Medulla oblongata (tissue), 1 donor: Measurements from ENCODE around the gene SH3GL3.

Source experiments
- DNase-seq: peaks from one replicate; pipeline ENCODE4 v3.0.0-alpha.2; 2015; ENCODE audit errors: extremely low spot score

Gene SH3GL3

GRCh38 chr15:83504365-83504764, 57.2 kb downstream of the SH3GL3 start:
- DNase-seq, result no peak

GRCh38 chr15:83510001-83510400, 62.9 kb downstream of the SH3GL3 start:
- peak; percentile 41 for DNase-seq

GRCh38 chr15:83512459-83512858, 65.3 kb downstream of the SH3GL3 start:
- DNase-seq, result no peak

- no peak for DNase-seq
Observed at GRCh38 chr15:83514584-83514983, 67.4 kb downstream of the SH3GL3 start.

GRCh38 chr15:83515164-83515563, 68.0 kb downstream of the SH3GL3 start:
- no peak for DNase-seq

GRCh38 chr15:83516935-83517334, 69.8 kb downstream of the SH3GL3 start:
- no peak for DNase-seq

- DNase-seq, result no peak
Observed at GRCh38 chr15:83526319-83526718, 79.2 kb downstream of the SH3GL3 start.

GRCh38 chr15:83533410-83533962, 86.3 kb downstream of the SH3GL3 start:
- DNase-seq, result no peak

GRCh38 chr15:83537606-83538005, 90.5 kb downstream of the SH3GL3 start:
- no peak for DNase-seq

GRCh38 chr15:83538682-83539081, 91.5 kb downstream of the SH3GL3 start:
- DNase-seq, result no peak

- DNase-seq, result no peak
Observed at GRCh38 chr15:83545804-83546511, 98.8 kb downstream of the SH3GL3 start.

GRCh38 chr15:83546512-83546888, 99.4 kb downstream of the SH3GL3 start:
- DNase-seq, result no peak

- DNase-seq, result no peak
Observed at GRCh38 chr15:83547168-83547567, 100.0 kb downstream of the SH3GL3 start.

- DNase-seq, result no peak
Observed at GRCh38 chr15:83549623-83550022, 102.5 kb downstream of the SH3GL3 start.

GRCh38 chr15:83554558-83554957, 107.4 kb downstream of the SH3GL3 start:
- no peak for DNase-seq

- no peak for DNase-seq
Observed at GRCh38 chr15:83555383-83555782, 108.2 kb downstream of the SH3GL3 start.

- DNase-seq, result no peak
Observed at GRCh38 chr15:83556068-83556467, 108.9 kb downstream of the SH3GL3 start.

- DNase-seq, result no peak
Observed at GRCh38 chr15:83556754-83557153, 109.6 kb downstream of the SH3GL3 start.

GRCh38 chr15:83558146-83558545, 111.0 kb downstream of the SH3GL3 start:
- no peak for DNase-seq

- DNase-seq, result peak; percentile 90
Observed at GRCh38 chr15:83559310-83559966, 112.3 kb downstream of the SH3GL3 start.

GRCh38 chr15:83561661-83562060, 114.5 kb downstream of the SH3GL3 start:
- no peak for DNase-seq

- no peak for DNase-seq
Observed at GRCh38 chr15:83565138-83565537, 118.0 kb downstream of the SH3GL3 start.

GRCh38 chr15:83565553-83566159, 118.5 kb downstream of the SH3GL3 start:
- DNase-seq, result peak; percentile 63
